Prostate gland (tissue), 2 donors: ENCODE measurements around the gene FAAH.

Experiments
- CTCF ChIP-seq, 4 experiments: fragments of 200-600 bp in 2 of 4; fragments of 450-650 bp in 2 of 4; sonication (generic) in 2 of 4; IDR thresholded peaks; 1 replicate in 3 of 4; 2 replicates in 1 of 4; pipeline ENCODE4 v1.5.1; 2016 to 2019; ENCODE audit warnings: antibody characterized with exemption in 4 of 4, mild to moderate bottlenecking in 2 of 4, moderate library complexity in 2 of 4
- POLR2A ChIP-seq: fragments of 450-650 bp; IDR thresholded peaks from one replicate; pipeline ENCODE4 v1.6.1; 2016; ENCODE audit warnings: antibody characterized with exemption, mild to moderate bottlenecking
- POLR2AphosphoS5 ChIP-seq: sonication (generic); formaldehyde crosslinking; IDR thresholded peaks from one replicate; pipeline ENCODE4 v1.6.1; 2017; ENCODE audit warnings: antibody characterized with exemption

GRCh38 chr1:46370214-46370633 is 23.9 kb upstream of the FAAH start:
- TF ChIP-seq CTCF (IDR thresholded peaks at IDR 0.05): no peak
- no peak for TF ChIP-seq POLR2AphosphoS5
- no peak for TF ChIP-seq POLR2A
